T-helper 1 cell (primary cell): ENCODE data around the gene FGA.
"Not testable (repeated sequence)": the region's sequence is repeated elsewhere in the genome, so short reads cannot be mapped to it uniquely, and the experiment has no call there.

Experiments
- DNase-seq, 5 donors: peaks; one replicate each; pipeline ENCODE4 v3.0.0-alpha.2; 2012 to 2020

Gene FGA

DNA sequence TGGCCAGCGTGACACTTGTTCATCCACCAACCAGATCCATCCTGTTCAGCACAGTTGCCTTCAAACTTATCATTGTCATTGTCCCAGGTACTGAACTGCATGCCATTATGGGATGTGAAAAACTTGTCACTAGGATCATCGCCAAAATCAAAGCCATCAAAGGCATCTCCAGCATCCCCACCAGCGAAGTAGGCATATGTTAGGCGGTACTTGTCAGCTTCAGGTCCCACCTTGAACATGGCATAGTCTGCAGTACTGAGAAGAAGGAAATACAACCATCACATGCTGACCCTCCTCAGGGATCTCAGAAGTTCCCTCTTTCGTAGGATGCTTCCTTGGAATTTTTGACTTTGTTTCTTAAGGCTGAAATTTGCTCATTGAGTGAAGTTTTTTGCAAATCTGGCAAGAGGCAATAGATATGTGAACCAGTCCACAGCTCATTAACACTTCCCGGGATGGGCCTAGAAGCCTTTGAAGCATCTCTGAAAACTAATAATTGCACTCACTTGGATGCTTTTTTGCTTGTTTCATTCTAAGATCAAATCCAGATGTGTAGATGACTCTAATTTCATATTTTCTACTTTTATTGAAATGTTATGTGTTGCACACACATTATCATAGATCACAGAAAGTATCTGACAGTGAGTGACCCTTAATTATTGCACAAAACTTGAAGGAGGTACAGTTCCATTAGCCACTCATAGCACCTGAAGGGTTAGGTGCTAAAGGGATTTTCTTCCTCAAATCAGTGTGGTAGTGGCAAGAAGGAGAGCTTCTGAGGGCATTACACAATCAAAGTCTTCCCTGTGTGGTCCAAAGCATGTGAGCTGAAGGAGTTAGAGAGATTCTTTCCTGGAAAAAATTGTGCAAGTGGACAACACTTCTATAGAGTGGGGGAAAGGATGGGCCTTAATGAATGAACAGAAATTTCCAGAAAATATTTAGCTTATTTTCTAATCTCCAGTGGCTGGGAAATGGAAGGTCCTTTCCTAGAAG is 16.5 kb upstream of the FGA start:
- no peak for DNase-seq

DNA sequence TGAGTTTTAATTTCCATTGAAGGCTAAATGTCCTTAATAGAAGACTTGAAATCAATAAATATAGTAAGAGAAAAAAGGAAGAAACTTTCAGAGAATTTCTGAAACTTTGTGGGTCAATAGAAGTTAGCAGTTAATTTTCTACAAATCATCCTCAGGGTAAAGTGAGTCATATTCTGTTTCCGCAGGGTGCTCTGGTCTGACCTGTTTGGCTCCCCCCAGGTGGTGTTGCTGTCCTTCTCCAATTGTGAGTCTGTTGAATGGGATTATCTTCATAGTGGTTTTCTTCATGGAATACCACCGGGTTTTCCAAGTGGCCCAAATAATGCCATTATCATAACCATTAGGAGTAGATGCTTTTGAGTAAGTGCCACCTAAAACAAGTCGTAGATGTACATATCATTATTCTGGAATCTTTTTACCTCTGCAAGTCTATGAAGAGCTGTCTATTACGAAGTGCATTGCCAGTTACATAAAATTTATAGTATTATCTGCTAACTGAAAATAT is 14.2 kb upstream of the FGA start:
- no peak for DNase-seq

DNA sequence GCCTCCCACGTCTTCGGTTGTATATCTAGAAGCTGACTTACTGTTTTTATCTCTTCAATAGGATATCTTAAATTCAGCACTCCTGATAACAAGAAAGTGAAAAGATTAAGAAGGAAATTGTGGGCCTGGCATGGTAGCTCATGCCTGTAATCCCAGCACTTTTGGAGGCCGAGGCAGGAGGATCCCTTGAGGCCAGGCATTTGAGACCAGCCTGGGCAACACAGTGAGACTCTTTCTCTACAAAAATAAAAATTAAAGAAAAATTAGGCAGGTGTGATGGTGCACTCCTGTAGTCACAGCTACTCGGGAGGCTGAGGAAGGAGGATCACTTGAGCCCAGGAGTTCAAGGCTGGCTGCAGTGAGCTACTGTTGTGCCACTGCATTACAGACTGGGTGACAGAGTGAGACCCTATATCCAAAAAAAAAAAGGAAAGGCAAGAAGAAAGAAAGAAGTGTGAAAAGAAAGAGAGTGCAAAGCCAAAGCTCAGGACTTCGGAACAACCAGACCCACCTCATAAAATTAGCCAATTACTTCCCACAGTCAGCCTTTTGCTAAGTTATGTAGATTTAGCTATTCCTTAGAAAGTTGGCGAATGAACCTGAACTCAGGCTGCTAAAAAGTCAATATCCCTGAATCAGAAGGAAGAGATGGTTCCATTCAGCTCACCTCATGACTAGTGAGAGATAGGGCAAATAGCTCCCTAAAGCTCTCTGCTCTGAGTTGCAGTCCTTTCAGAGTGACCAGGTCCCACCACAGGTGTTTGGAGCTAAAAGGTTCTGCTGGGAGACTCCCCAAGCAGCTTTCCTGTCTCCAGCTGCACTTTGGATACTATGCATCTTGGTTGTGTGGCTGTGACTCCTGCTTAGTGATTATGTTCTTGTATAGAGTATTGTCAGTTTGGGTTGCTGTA is 12.7 kb upstream of the FGA start:
- DNase-seq: no peak

DNA sequence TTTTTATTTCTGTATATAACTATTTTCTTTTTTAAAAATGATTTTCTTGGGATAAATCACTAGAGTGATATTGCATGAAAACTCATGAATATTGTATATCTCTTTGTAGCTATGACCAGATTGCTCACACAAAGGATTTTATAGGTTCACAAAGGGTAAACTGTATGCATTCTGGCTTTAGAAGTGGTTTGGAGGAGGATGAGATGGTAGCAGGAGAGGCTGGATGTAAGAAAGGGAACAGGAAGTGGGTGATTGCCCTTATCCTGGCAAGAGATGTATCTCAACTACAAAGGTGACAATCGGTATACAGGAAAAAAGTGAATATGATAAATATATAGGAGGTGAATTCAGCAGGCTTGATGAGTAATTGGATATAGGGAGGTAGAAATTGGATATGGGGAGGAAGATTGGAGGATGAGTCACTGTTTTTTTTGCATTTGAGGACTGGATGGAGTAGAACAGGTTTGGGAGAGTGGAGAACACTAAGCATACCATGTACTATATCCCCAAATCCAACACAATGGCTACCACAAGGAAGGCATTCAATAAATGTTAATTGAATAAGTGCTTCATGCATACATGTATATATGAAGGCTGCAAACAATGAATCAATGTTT is 12.0 kb upstream of the FGA start:
- no peak for DNase-seq

DNA sequence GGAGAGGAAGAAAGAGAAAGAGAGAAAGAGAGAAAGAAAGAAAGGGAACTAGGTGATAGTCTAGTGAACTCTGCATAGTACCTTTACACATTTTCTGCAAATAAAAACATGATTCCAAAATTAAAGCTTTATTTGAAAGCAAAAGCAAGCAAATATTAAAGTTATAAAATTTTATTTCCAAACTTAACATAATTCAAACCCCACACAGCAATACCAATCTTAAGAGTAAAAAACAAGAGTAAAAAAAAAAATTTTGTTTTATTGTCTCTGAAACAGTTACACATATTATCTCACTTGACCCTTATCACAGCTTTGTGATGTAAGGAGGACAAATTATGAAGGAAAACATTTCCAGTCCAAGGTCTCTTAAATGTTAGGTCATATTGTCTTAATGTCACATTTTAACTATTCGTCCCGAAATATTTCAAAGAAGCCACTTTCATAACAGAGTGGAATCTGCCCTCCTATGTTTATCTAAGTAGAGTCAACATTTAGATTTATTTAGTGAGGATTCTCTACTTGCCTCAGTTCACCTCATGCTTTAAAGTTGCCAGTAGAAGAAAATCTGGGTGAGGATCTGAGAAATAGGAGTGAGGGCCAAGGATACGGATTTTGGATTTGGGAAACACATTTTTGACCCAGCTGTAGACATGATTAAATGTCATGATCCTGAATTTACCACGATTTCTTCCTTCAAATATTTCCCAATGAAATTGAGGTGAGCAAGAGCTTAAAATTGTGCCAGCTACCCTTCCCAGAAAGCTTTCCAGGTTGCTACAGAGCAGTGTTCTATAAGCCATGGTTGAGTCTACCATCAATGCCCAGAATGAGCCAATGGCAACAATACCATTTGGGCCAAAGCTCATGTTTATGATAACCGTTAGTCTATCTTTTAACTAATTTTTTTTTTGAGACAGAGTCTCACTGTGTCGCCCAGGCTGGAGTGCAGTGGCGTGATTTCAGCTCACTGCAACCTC is 7.5 kb upstream of the FGA start:
- DNase-seq: no peak

DNA sequence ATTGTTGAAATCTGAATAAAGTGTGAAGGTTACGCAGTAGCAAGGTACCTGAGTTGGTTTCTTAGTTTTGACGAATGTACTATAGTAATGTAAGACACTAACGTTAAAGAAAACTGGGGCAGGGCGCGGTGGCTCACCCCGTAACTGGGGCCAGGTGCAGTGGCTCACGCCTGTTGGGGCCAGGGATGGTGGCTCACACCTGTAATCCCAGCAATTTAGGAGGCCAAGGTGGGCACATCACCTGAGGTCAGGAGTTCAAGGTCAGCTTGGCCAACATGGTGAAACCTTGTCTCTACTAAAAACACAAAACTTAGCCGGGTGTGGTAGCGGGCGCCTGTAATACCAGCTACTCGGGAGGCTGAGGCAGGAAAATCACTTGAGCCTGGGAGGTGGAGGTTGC is 6.7 kb upstream of the FGA start:
- not testable (repeated sequence) for DNase-seq

DNA sequence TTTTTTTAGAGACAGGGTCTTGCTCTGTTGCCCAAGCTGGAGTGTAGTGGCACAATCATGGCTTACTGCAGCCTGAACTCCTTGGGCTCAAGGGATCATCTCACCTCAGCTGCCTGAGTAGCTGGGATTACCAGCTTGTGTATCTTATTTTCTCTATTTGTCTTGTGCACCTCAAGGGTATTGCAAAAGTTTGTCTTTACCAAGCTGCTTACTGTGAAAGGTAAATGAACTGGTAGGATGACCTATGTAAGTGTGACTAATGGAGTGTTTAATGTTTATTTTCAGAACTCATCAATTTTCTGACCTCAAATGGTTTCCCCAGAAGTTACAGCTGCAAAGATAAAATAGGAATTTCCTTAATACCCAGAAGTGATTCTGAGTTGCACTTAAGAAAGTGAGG is 5.3 kb upstream of the FGA start:
- no peak for DNase-seq

DNA sequence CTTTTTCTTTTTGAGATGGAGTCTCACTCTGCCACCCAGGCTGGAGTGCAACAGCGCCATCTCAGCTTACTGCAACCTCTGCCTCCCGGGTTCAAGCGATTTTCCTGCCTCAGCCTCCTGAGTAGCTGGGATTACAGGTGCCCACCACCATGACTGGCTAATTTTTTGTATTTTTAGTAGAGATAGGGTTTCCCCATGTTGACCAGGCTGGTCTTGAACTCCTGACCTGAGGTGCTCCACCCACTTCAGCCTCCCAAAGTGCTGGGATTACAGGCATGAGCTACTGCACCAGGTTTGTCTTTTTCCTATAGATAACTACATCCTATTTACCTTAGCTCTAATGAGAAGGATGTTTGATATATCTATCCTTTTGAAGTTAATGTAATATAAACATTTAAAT is 3.8 kb upstream of the FGA start:
- DNase-seq: not testable (repeated sequence)

DNA sequence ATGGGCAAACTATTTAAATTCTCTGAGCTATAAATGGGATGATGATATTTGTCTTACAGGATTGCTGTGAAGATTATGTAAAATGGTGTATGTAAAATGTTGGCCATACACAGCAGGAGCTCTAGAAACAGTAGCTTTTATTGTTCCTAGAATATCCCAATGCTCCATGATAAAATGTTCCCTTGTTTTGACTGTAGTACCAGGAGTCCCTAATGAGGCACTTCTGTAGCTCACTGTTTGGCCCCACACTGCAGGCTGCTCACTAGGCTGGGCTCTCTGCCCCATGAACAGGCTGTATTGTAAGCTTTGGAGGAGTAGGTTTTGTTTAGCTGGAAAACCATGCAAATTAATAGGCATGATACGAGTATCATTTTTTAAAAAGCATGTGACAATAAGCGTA is 3.3 kb upstream of the FGA start:
- no peak for DNase-seq

DNA sequence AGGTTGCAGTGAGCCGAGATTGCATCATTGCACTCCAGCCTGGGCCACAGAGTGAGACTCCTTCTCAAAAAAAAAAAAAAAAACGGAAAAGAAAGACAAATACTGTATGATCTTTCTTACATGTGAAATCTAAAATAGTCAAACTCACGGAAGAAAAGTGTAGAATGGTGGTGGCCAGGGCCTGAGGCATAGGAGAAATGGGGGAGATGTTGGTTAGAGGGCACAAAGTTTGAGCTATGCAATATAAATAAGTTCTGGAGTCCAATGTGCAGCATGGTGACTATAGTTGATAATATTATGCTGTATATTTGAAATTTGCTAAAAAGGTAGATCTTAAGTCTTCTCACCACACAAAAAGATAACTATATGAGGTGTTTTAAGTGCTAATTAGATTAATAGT is 1.3 kb upstream of the FGA start:
- DNase-seq: no peak

DNA sequence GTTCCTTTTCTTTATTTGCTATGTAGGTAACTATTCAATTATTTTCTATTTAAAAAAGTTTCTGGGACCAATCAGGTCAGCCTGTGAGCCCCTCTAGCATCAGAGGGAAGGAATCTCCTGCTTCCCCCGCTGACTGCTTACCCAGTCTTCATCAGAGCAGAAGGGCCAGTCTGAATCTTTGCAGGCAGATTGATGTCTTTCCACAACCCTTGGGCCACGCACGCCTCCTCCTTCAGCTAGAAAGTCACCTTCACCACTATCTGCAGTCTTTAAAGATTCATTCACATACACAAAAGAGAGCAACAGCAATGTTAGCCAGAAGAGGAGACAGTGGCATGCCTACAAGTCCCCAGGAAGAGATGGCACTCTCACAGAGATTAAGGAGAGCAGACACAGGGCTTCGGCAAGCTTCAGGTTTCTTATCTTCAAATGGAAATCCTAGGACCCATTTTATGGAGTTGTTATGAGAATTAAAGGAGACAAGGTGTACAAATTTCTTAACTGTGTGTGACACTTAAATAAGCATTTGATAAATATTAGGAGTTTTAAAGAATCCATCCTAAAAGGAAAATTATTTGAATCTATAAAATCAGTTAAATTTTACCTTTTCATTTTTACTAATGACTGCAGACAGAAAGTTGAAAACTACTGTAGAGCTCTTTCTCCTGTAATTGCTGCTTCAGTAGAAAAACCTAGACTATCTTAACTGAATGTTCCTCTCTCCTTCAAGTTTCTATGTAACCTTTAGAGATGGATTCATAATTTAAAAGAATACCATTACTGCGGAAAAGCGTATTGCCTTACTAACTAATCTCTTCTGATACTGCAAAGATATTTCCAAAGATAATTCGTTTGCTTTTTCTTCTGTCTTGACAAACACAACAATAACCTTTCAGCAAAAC is 995 bp downstream of the FGA start:
- DNase-seq: no peak

DNA sequence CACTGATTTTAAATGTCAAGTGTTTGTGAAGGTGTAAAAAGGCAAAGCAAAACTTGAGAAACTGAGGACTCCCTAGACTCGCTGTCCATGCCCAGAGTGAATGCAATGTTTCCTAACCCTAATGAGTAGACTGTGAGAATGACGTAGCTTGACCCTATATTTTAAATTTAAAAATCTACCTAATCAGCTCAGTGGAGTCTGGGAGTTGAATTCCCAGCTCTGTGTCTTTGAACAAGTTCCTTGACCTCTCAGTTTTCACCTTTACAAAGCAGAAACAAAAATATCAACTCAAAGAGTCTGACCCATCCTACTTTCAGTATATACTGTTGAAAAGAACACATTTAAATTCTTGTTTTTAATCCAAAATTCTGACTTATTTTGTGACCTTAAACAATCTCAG is 2.3 kb downstream of the FGA start:
- no peak for DNase-seq

DNA sequence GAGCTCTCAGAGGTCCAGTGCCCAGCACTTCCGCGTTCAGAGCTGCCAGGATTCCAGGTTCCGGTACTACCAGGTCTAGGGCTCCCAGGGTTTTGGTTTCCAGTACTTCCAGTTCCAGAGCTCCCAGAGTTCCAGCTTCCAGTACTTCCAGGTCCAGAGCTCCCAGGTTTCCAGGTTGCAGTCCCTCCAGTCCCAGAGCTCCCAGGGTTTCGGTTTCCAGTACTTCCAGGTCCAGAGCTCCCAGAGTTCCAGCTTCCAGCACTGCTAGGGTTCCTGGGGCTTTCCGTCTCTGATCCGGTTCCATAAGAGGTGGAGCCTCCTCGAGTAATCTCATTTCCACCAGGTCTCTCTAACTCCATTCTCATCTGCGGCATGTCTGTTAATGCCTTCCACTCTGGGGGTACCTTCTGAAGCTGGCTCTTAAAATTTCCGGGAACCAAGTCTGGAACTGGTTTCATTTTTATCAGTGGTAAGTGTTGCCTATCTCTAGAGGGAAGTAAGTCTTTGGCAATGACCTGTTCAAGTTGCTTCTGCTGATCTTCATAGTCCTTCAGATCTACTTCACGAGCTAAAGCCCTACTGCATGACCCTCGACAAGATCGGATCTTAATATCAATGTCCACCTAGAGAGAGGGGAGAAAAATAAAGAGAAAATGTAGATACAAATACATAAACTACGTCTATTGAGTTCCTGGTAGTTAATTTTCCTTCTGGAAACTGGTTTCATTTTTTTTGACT is 4.1 kb downstream of the FGA start:
- DNase-seq: no peak

DNA sequence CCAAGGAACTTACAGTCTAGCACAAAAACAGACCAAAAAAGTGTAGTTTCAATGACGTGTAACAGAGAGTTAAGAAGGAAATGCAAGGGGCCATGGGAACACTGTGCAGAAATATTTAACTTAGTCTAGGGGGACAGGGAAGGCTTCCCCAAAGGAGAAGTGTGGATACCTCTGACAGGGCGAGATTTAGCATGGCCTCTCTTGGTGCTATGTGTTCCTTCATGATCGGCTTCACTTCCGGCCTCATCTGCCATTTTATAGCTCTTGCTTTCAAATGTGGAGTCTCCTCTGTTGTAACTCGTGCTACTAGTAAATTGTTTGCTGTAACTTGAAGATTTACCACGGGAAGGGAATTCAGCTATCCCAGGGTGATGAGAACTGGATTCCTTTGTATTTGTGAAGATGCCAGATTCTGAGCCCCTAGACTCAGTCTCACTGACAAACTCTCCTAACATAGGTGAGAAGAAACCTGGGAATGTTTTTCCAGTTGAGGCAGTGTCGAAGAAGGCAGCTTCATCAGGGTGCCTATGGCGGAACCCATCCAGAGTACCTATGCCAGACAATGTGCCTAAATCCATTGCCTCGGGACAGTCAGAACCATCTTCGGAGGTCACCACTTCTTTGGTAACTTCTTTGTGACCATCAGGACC is 5.0 kb downstream of the FGA start:
- DNase-seq: no peak

DNA sequence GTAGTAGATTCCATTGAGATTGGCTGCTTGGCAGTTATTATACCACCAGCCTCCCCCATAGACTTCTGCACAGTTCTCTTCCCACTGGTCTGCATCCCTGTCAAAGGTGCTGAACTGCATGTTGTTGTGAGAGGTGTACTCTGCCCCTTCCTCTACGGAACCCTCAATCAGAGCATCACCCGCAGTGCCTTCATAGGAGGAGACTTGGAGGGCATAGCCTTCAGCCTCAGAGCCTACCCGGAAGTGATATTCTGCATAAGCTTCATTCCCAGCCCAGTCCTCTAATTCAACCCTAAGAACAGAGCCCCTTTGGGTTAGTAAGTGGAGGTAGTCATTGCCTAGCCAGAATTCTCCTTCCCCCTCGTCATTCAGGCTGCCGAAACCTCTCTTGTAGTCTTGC is 6.3 kb downstream of the FGA start:
- DNase-seq: no peak

DNA sequence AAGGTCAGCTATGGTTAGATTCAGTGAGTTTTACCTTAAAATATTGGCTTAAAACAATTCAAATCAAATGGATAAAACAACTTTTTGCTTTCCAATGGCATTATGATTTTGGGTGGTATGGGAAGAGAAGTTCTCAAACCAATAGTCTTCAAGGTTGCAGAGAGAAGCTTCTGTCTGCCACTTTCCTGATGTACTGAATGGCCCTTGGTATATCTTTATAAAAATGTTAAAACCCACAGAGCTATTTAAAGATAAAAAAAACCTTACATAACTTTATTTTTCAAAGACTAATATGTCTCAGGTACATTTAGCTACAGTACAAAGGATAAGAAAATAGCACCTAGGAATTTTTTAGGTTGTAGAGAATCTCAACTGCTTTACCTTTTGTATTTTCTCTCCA is 6.9 kb downstream of the FGA start:
- DNase-seq: no peak

DNA sequence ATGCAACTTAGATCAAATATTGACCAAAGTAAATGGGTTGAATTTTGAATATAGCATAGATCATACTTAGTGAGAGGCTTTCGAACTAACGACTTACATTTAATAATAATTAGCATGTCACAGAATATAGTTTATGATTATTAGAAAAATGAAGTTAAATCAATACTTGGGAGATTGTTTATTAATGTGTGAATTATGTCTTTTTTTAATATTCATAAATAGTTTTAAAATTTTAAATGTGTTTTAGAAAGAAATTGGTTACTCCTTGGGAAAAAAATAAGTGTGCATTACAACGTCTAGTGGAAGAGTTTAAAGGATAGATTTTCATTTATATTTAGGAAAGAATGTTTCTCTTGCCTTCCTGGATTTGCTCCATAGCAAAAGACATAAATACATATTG is 7.3 kb downstream of the FGA start:
- DNase-seq: no peak

DNA sequence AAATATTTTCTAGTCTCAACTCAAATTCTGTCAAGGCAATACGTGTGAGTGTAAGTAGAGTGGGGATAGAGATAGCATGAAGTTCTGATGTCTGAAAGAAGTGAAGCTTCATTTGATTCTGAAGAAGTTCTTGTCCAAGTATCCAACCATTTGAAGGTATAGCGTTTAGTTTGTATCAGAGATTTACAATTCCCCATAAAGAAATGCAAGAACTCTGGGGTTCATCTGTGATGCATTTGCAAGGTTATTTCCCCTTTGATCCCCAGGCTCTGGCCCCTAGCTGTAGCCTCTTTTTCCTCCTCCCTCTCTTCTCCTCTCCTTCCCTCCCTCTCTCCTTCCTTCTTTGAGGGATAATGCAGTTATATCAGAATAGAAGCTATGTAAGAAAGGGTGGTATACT is 7.8 kb downstream of the FGA start:
- DNase-seq: no peak

DNA sequence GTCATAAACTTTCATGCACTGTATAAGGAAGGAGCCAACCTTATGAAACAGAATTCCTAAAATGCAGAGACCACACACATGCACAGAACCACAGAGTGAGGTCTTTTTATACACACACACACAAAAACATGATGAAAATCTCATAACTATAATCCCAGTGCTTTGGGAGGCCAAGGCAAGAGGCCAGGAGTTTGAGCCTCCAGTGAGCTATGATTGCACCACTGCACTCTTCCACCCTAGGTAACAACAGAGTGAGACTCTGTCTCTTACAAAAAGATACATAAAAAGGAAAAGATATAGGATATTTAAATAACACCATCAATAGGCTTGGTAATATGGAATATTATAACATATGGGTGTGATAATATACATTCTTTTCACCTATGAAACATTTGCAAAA is 10.6 kb downstream of the FGA start:
- DNase-seq: no peak
